IMR-90 (cell line): Measurements from ENCODE around the gene SLC6A7. TPM values are rescaled to one million over a fixed set of nuclear protein-coding genes. Genes with fewer than 3 reads are reported as not detected.

ENCODE experiments used
- ATAC-seq: fragments of 200-7000 bp; cut with Tn5 transposase; 2 replicates; pipeline ENCODE4 v1.9.1; 2020; ENCODE audit warnings: low read depth, mild to moderate bottlenecking, moderate library complexity
- BruUV-seq: library from RNA; stranded (reverse); fragments of 400-500 nt; replicated peaks from 2 replicates; lab custom pipeline; 2021; lab: Mats Ljungman, UMichigan
- CTCF ChIA-PET: fragments of 300-600 bp; formaldehyde crosslinking; extraction: SDS; loops from one replicate; lab custom pipeline; 2021; ENCODE audit warnings: antibody characterized with exemption; lab: Yijun Ruan, JAX
- POLR2A ChIA-PET: fragments of 300-600 bp; sonication (Branson Sonifier 250); formaldehyde crosslinking; loops from one replicate; lab custom pipeline; 2022; ENCODE audit warnings: antibody characterized with exemption; ENCODE audit not compliant: unreplicated experiment; lab: Charles Lee
- DNase-seq: peaks from one replicate; pipeline ENCODE4 v3.0.0; 2013
- H2AFZ ChIP-seq: replicated peaks from 2 replicates; pipeline ENCODE3; 2013; ENCODE audit warnings: low read length, mild to moderate bottlenecking; ENCODE audit not compliant: poor library complexity
- H2AK5ac ChIP-seq: 2 replicates; pipeline ENCODE4 v1.6.1; 2013; ENCODE audit warnings: low read depth, low read length, inconsistent platforms
- H2AK9ac ChIP-seq: replicated peaks from 2 replicates; pipeline ENCODE3; 2013; ENCODE audit warnings: mild to moderate bottlenecking, low read depth, low read length, moderate library complexity; ENCODE audit not compliant: poor library complexity
- H2BK120ac ChIP-seq: 2 replicates; pipeline ENCODE4 v1.6.1; 2013; ENCODE audit warnings: low read depth, low read length, inconsistent platforms
- H2BK15ac ChIP-seq: 3 replicates; pipeline ENCODE4 v1.6.1; 2013; ENCODE audit warnings: low read depth, low read length, inconsistent platforms
- H2BK20ac ChIP-seq: 2 replicates; pipeline ENCODE4 v1.6.1; 2013; ENCODE audit warnings: low read depth, mild to moderate bottlenecking, inconsistent platforms, low read length, moderate library complexity
- H2BK5ac ChIP-seq: 2 replicates; pipeline ENCODE4 v1.6.1; 2013; ENCODE audit warnings: mild to moderate bottlenecking, low read depth, low read length, inconsistent platforms; ENCODE audit not compliant: poor library complexity, severe bottlenecking
- H3K14ac ChIP-seq: replicated peaks from 2 replicates; pipeline ENCODE4 v1.6.1; 2013; ENCODE audit warnings: low read depth, low read length, inconsistent platforms
- H3K18ac ChIP-seq: 2 replicates; pipeline ENCODE4 v1.6.1; 2013; ENCODE audit warnings: low read depth, low read length, control low read depth
- H3K23ac ChIP-seq: 2 replicates; pipeline ENCODE4 v1.6.1; 2013; ENCODE audit warnings: low read depth, low read length, inconsistent platforms
- H3K27ac ChIP-seq: 2 replicates; pipeline ENCODE4 v1.5.1; 2013; ENCODE audit warnings: mild to moderate bottlenecking, control low read depth, low read length; ENCODE audit not compliant: insufficient read depth
- H3K27me3 ChIP-seq: 2 replicates; pipeline ENCODE4 v1.6.1; 2013; ENCODE audit warnings: low read length; ENCODE audit not compliant: control insufficient read depth, insufficient read depth
- H3K36me3 ChIP-seq: 2 replicates; pipeline ENCODE4 v1.6.1; 2013; ENCODE audit warnings: low read length, mixed read lengths; ENCODE audit not compliant: control insufficient read depth, insufficient read depth
- H3K4ac ChIP-seq: 2 replicates; pipeline ENCODE4 v1.6.1; 2013; ENCODE audit warnings: low read depth, low read length, inconsistent platforms
- H3K4me1 ChIP-seq: 2 replicates; pipeline ENCODE4 v1.6.1; 2013; ENCODE audit warnings: low read length, mixed read lengths; ENCODE audit not compliant: control insufficient read depth, insufficient read depth
- H3K4me2 ChIP-seq: 2 replicates; pipeline ENCODE4 v1.6.1; 2013; ENCODE audit warnings: low read depth, mild to moderate bottlenecking, control low read depth, low read length, moderate library complexity
- H3K4me3 ChIP-seq: 2 replicates; pipeline ENCODE4 v1.5.1; 2013; ENCODE audit warnings: low read depth, mild to moderate bottlenecking, control low read depth, low read length, moderate library complexity; ENCODE audit not compliant: insufficient read depth
- H3K56ac ChIP-seq: 2 replicates; pipeline ENCODE4 v1.6.1; 2013; ENCODE audit warnings: low read length, inconsistent platforms; ENCODE audit not compliant: insufficient read depth; ENCODE audit errors: extremely low read depth
- H3K79me1 ChIP-seq, 2 experiments: 2 replicates each; pipeline ENCODE4 v1.6.1; 2013; ENCODE audit warnings: low read length in 2 of 2, inconsistent platforms in 1 of 2, low read depth in 1 of 2
- H3K9ac ChIP-seq: 2 replicates; pipeline ENCODE4 v1.6.1; 2013; ENCODE audit warnings: low read depth, low read length, control low read depth
- H3K9me1 ChIP-seq: 2 replicates; pipeline ENCODE4 v1.6.1; 2013; ENCODE audit warnings: low read length, inconsistent platforms; ENCODE audit not compliant: insufficient read depth
- H3K9me3 ChIP-seq: 2 replicates; pipeline ENCODE4 v1.6.1; 2013; ENCODE audit warnings: low read length; ENCODE audit not compliant: control insufficient read depth, insufficient read depth
- H4K20me1 ChIP-seq: 2 replicates; pipeline ENCODE4 v1.6.1; 2013; ENCODE audit warnings: low read length, inconsistent platforms; ENCODE audit not compliant: insufficient read depth
- H4K5ac ChIP-seq: 2 replicates; pipeline ENCODE4 v1.6.1; 2013; ENCODE audit warnings: mild to moderate bottlenecking, low read depth, low read length, control low read depth
- H4K8ac ChIP-seq, 2 experiments: 2 replicates each; pipeline ENCODE4 v1.6.1; 2013; ENCODE audit warnings: low read depth in 2 of 2, low read length in 2 of 2, control low read depth in 1 of 2, inconsistent platforms in 1 of 2
- H4K91ac ChIP-seq: 2 replicates; pipeline ENCODE4 v1.6.1; 2013; ENCODE audit warnings: low read depth, low read length, inconsistent platforms; ENCODE audit not compliant: insufficient read depth
- CEBPB ChIP-seq: IDR thresholded peaks from 2 replicates; pipeline ENCODE4 v1.6.1; 2012; ENCODE audit warnings: low read depth, low read length, improper control_type of control experiment
- CHD1 ChIP-seq: IDR thresholded peaks from 2 replicates; pipeline ENCODE4 v1.6.1; 2012; ENCODE audit warnings: low read depth, low read length, improper control_type of control experiment
- FOS ChIP-seq: fragments of 150-350 bp; IDR thresholded peaks from 2 replicates; pipeline ENCODE4 v1.6.1; 2016; ENCODE audit warnings: low read depth, low read length
- MAFK ChIP-seq: IDR thresholded peaks from 2 replicates; pipeline ENCODE4 v1.6.1; 2012; ENCODE audit warnings: low read depth, low read length, improper control_type of control experiment
- MAZ ChIP-seq: IDR thresholded peaks from 2 replicates; pipeline ENCODE4 v1.6.1; 2012; ENCODE audit warnings: low read depth, mild to moderate bottlenecking, low read length, improper control_type of control experiment, moderate library complexity, borderline replicate concordance
- NFE2L2 ChIP-seq: fragments of 150-350 bp; IDR thresholded peaks from 2 replicates; pipeline ENCODE4 v1.6.1; 2016; ENCODE audit warnings: low read depth, mild to moderate bottlenecking, low read length
- POLR2A ChIP-seq: IDR thresholded peaks from 2 replicates; pipeline ENCODE4 v1.6.1; 2012; ENCODE audit warnings: mild to moderate bottlenecking, low read depth, low read length
- RCOR1 ChIP-seq: IDR thresholded peaks from 2 replicates; pipeline ENCODE4 v1.6.1; 2012; ENCODE audit warnings: mild to moderate bottlenecking, low read length, improper control_type of control experiment; ENCODE audit not compliant: insufficient replicate concordance
- RFX5 ChIP-seq: IDR thresholded peaks from 2 replicates; pipeline ENCODE4 v1.8.0; 2012; ENCODE audit warnings: low read depth, mild to moderate bottlenecking, low read length, moderate library complexity
- SMC3 ChIP-seq: fragments of 150-350 bp; IDR thresholded peaks from 2 replicates; pipeline ENCODE4 v1.6.1; 2016; ENCODE audit warnings: low read depth, mild to moderate bottlenecking, antibody characterized with exemption, low read length, moderate library complexity
- WGBS, 2 experiments: methylation state at CpG; one replicate each; pipeline versions ENCODE4 v1.1.5 to v1.1.7; 2013; ENCODE audit warnings: missing lambda C conversion rate in 2 of 2; ENCODE audit not compliant: insufficient read length in 1 of 2; ENCODE audit errors: extremely low coverage in 2 of 2; 5-methylcytosine and 5-hydroxymethylcytosine counted together
- dilution Hi-C: fragments of 300-500 bp; cut with HindIII; formaldehyde crosslinking; loops from one replicate; pipeline ENCODE4 v1.14.3; 2018; ENCODE audit warnings: low sequenced_read_pairs; ENCODE audit not compliant: unreplicated experiment
- in situ Hi-C: fragments of 300-500 bp; cut with MboI; formaldehyde crosslinking; loops from 3 replicates; pipeline ENCODE4 v1.14.3; 2019; ENCODE audit warnings: low sequenced_read_pairs, inconsistent platforms, mixed read lengths
- intact Hi-C: fragments of 100-400 bp; cut with micrococcal nuclease; formaldehyde crosslinking; loops from 2 replicates; pipeline ENCODE4 v1.10.0; 2022
- polyA plus RNA-seq, 3 experiments: library from polyadenylated mRNA; depleted of rRNA; stranded (reverse); fragments of >200 nt; gene quantifications; 2 replicates each; pipeline ENCODE4 v1.2.3, GENCODE V29; 2012; ENCODE audit warnings: low replicate concordance in 1 of 3
- total RNA-seq: library from RNA; depleted of rRNA; stranded (reverse); fragments of >200 nt; gene quantifications from 2 replicates; pipeline ENCODE4 v1.2.3, GENCODE V29; 2012
- TF ChIP-seq, protein P1 (sequence below): conservative IDR thresholded peaks from 2 replicates; pipeline ENCODE4 v1.5.1; 2012; ENCODE audit warnings: mild to moderate bottlenecking, low read depth, low read length, improper control_type of control experiment
- TF ChIP-seq, protein P2 (sequence below): fragments of 150-350 bp; IDR thresholded peaks from 2 replicates; pipeline ENCODE4 v1.6.1; 2017; ENCODE audit warnings: mild to moderate bottlenecking, antibody characterized with exemption, low read length, low read depth
- TF ChIP-seq, protein P3 (sequence below): fragments of 150-350 bp; IDR thresholded peaks from 2 replicates; pipeline ENCODE4 v1.6.1; 2016; ENCODE audit warnings: low read depth, mild to moderate bottlenecking, low read length, moderate library complexity, borderline replicate concordance

The SLC6A7 gene
- total and polyA plus RNA-seq, 2 of the 4 experiments (the other 2 are of a cell fraction), result under 0.01 TPM; not detected in 1

DNA sequence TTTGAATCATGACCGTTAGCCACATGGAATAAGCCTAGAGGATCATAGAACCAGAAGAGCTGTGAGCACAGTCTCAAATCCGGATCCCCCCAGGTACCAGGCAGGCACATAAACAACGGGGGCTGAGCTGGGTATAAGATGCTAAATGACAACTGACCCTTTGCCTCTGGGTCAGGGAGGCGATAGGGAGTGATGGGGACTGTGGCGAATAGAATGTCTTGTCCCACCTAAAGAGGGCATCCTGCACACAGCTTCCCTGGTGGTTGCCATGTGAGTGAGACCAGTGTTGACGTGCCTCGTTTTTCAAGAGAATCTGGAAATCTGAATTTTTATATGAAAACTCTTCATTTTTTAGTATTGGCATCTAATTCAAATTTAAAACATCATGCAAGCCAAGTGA is 33.6 kb downstream of the SLC6A7 start:
- no peak overlapping the region for H3K18ac ChIP-seq
- no peak overlapping the region for H3K4ac ChIP-seq
- H3K4me2 ChIP-seq, result no peak overlapping the region
- TF ChIP-seq NFE2L2 (no peak), CEBPB (no peak), SMC3 (no peak), MAZ (no peak), FOS (no peak), RFX5 (no peak), POLR2A (no peak), CHD1 (no peak), RCOR1 (no peak), MAFK (no peak)
- TF ChIP-seq, protein P1, sequence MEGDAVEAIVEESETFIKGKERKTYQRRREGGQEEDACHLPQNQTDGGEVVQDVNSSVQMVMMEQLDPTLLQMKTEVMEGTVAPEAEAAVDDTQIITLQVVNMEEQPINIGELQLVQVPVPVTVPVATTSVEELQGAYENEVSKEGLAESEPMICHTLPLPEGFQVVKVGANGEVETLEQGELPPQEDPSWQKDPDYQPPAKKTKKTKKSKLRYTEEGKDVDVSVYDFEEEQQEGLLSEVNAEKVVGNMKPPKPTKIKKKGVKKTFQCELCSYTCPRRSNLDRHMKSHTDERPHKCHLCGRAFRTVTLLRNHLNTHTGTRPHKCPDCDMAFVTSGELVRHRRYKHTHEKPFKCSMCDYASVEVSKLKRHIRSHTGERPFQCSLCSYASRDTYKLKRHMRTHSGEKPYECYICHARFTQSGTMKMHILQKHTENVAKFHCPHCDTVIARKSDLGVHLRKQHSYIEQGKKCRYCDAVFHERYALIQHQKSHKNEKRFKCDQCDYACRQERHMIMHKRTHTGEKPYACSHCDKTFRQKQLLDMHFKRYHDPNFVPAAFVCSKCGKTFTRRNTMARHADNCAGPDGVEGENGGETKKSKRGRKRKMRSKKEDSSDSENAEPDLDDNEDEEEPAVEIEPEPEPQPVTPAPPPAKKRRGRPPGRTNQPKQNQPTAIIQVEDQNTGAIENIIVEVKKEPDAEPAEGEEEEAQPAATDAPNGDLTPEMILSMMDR, result no peak
- TF ChIP-seq, protein P2, sequence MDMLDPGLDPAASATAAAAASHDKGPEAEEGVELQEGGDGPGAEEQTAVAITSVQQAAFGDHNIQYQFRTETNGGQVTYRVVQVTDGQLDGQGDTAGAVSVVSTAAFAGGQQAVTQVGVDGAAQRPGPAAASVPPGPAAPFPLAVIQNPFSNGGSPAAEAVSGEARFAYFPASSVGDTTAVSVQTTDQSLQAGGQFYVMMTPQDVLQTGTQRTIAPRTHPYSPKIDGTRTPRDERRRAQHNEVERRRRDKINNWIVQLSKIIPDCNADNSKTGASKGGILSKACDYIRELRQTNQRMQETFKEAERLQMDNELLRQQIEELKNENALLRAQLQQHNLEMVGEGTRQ, result no peak
- TF ChIP-seq, protein P3, sequence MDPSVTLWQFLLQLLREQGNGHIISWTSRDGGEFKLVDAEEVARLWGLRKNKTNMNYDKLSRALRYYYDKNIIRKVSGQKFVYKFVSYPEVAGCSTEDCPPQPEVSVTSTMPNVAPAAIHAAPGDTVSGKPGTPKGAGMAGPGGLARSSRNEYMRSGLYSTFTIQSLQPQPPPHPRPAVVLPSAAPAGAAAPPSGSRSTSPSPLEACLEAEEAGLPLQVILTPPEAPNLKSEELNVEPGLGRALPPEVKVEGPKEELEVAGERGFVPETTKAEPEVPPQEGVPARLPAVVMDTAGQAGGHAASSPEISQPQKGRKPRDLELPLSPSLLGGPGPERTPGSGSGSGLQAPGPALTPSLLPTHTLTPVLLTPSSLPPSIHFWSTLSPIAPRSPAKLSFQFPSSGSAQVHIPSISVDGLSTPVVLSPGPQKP, result no peak
- ATAC-seq (no peak), DNase-seq (no peak)
- no peak overlapping the region for H2AK9ac ChIP-seq
- H3K9ac ChIP-seq, result no peak overlapping the region
- H2BK120ac ChIP-seq, result no peak overlapping the region
- intact Hi-C loops (no loop called here), dilution Hi-C loops (no loop called here), in situ Hi-C loops (loop anchor here (25.0 kb wide), 1 partner anchor 586 kb away; no protein-coding TSS in a partner anchor)
- no peak overlapping the region for H2AK5ac ChIP-seq
- H3K27ac ChIP-seq, result no peak overlapping the region
- no peak overlapping the region for H3K4me3 ChIP-seq
- no peaks in the 10 kb centered on the region; the same call in 1 of the 2 replicates for H3K27me3 ChIP-seq
- no TSS peak for BruUV-seq
- WGBS, 2 experiments, result 100% methylated on average over 1 of the region's 7 CpGs; no CpG with 5 or more reads in 1 of the 2 experiments
- H3K36me3 ChIP-seq, result no peaks in the 10 kb centered on the region
- H3K79me1 ChIP-seq, result no peaks in the 10 kb centered on the region
- POLR2A ChIA-PET, result no interaction called here
- no peak overlapping the region for H2BK5ac ChIP-seq
- H3K9me1 ChIP-seq, result no peaks in the 10 kb centered on the region
- no peaks in the 10 kb centered on the region for H3K9me3 ChIP-seq
- no peak overlapping the region for H3K23ac ChIP-seq
- no peak overlapping the region for H3K56ac ChIP-seq
- no peak overlapping the region for H2BK15ac ChIP-seq
- H4K20me1 ChIP-seq, result no peaks in the 10 kb centered on the region
- peaks cover 3% of the 10 kb centered on the region; the same call in 1 of the 2 replicates for H3K4me1 ChIP-seq
- H3K14ac ChIP-seq, result no peak overlapping the region
- H4K91ac ChIP-seq, result no peak overlapping the region
- no peak overlapping the region for H4K8ac ChIP-seq
- no peak overlapping the region for H4K5ac ChIP-seq
- H2BK20ac ChIP-seq, result no peak overlapping the region
- no peak overlapping the region for H2AFZ ChIP-seq
- CTCF ChIA-PET, result no interaction called here
